ENCODE results near the gene GPSM3.

DNA sequence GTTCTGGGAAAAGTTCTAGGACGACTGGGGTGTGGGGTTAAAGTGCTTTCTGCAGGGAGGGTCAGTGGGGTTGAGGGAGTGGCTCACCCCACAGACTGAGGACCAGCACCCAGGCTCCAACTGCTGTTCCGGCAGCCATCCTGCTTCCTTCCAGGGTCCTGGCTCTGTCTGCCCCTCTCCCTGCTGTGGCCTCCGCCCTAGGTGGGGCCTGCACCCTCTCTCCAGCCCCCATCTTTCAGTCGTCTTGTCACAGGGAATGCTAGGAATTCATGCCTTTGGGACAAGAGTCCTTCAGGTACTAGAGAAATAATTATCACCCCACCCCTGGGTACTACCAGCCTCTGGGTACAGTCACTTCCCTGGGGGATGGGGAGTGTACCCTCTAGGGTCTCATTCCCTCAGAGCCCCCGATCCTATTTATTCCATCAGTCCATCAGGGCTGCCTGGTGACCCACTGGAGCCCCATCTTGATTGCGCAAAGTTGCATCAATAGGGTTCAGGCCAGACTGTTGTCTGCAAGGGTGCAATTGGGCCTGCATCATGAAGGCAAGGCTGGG, 8.3 kb downstream of the GPSM3 start, which contains the start of gene AGER:
- TF ChIP-seq CTCF (conservative IDR thresholded peaks at IDR 0.05) = no peak
- no peak for TF ChIP-seq EZH2 (IDR thresholded peaks at IDR 0.05; ENCODE audit: low read depth)

Data from PC-9 (cell line).